Right ventricle myocardium inferior (tissue), 1 donor: ENCODE data around the gene FAM181B. TPM values are rescaled to one million over a fixed set of nuclear protein-coding genes. Genes with fewer than 3 reads are reported as not detected.
A peak's percentile ranks its signal among the peaks of the same experiment; 100 is the strongest.
"Not testable (repeated sequence)": the region's sequence is repeated elsewhere in the genome, so short reads cannot be mapped to it uniquely, and the experiment has no call there.

Experiments used
- ATAC-seq: fragments of 200-7000 bp; cut with Tn5 transposase; one replicate; pipeline ENCODE4 v1.9.1; 2020; ENCODE audit warnings: mild to moderate bottlenecking, moderate library complexity
- DNase-seq: peaks from one replicate; pipeline ENCODE4 v3.0.0; 2021; ENCODE audit errors: missing footprints
- intact Hi-C: fragments of 100-400 bp; cut with DNase I; formaldehyde crosslinking; loops from one replicate; pipeline ENCODE4 v1.11.0; 2022
- total RNA-seq: library from RNA; stranded (reverse); fragmentation: NEBNext Ultra II Directional; extraction: Animal tissue kit (Norgen Biotek cat#: 25700); gene quantifications from one replicate; pipeline ENCODE4 v1.2.1, GENCODE V29; 2021
- donor health status: DM: no; HTN: yes; CAD: no; lungs with severe emphysema.

The FAM181B gene
- total RNA-seq, 1 donor from 2014 or later, result 0.08 TPM

GRCh38 chr11:82698576-82699352 lies 34.9 kb downstream of the FAM181B start:
- no peak for DNase-seq
- no peak for ATAC-seq
- intact Hi-C loops, result no loop called here

- intact Hi-C loops, result no loop called here
Measured at GRCh38 chr11:82692981-82693380, 40.7 kb downstream of the FAM181B start.

GRCh38 chr11:82689347-82689746 lies 44.3 kb downstream of the FAM181B start:
- DNase-seq, intact Hi-C loops, ATAC-seq: not testable (repeated sequence)

More at GRCh38 chr11:82692981-82693380, 40.7 kb downstream of the FAM181B start:
- DNase-seq (no peak), ATAC-seq (no peak)

DNA sequence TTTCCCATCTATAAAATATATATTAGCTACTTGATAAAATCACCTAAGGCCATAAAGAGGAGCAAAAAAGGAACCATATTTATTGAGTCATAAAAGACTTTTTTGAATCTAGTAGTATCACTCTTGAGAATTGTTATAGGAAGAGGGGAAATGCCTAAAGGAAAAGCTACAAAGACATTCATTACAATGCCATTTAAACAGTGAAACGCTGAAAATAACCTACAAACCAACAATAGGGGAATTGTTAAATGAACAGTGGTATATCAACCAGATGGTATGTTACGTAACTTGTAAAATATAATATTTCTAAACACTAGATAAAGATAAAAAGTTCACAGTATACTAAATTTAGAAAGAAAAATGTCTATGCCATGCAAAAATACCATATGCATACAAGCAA lies 47.5 kb downstream of the FAM181B start:
- intact Hi-C loops, result no loop called here
- DNase-seq (no peak), ATAC-seq (no peak)

DNA sequence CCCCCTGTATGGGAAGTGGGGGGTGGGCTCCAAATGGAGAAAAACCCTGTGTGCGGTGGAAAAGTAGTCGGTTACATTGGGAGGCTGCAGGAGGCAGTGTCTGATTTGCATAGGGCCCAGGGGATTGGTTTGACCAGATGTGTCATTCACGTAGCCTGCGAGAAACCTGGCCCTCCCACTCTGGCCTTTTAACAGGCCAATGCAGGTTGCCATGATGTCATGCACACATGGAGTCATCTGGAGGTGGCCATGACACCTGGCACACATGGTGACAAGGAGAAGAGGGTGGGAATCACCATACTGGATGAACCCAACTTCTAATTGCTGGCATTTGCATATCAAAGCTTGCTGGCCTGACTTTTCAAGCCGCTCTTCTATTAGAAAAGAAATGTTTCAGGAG lies 50.6 kb downstream of the FAM181B start:
- intact Hi-C loops, result no loop called here
- DNase-seq (no peak), ATAC-seq (no peak)

- DNase-seq (no peak), ATAC-seq (peak; percentile 67)
- intact Hi-C loops, result no loop called here
Measured at GRCh38 chr11:82682003-82682751, 51.5 kb downstream of the FAM181B start.

GRCh38 chr11:82680252-82680651 lies 53.4 kb downstream of the FAM181B start:
- DNase-seq (no peak), ATAC-seq (no peak)
- intact Hi-C loops, result loop anchor here (2.0 kb wide), 1 partner anchor 1141 kb away; no protein-coding TSS in a partner anchor

Other genes starting within 250 kb of the FAM181B start
- 43.4 TPM for gene PRCP, start 166.6 kb upstream of the FAM181B start, total RNA-seq
- 0.95 TPM for gene DDIAS, start 167.9 kb upstream of the FAM181B start, total RNA-seq